HEK293 (cell line): Measurements from ENCODE around the gene CLASP1.
"Not testable (repeated sequence)": the region's sequence is repeated elsewhere in the genome, so short reads cannot be mapped to it uniquely, and the experiment has no call there.

ENCODE experiments used
- CTCF ChIA-PET: fragments of 350-600 bp; formaldehyde crosslinking; extraction: SDS; loops from one replicate; lab custom pipeline; 2021; ENCODE audit warnings: antibody characterized with exemption; lab: Yijun Ruan, JAX
- POLR2A ChIA-PET: fragments of 300-600 bp; formaldehyde crosslinking; extraction: SDS; loops from one replicate; lab custom pipeline; 2020; ENCODE audit warnings: antibody characterized with exemption, inconsistent platforms; lab: Yijun Ruan, JAX
- H3K27ac ChIP-seq: fragments of 200-500 bp; sonication (Bioruptor generic); 2 replicates; pipeline ENCODE4 v1.5.1; 2014; ENCODE audit warnings: low read depth, low read length, control low read depth, inconsistent platforms; ENCODE audit errors: extremely low read depth
- H3K36me3 ChIP-seq, 2 experiments: fragments of 200-500 bp in 1 of 2; sonication (Bioruptor generic) in 1 of 2; 1 replicate in 1 of 2; 2 replicates in 1 of 2; pipeline ENCODE4 v1.5.1; 2014 to 2017; ENCODE audit warnings: inconsistent platforms in 2 of 2, low read length in 2 of 2; ENCODE audit not compliant: control insufficient read depth in 2 of 2, insufficient read depth in 1 of 2
- H3K4me1 ChIP-seq: fragments of 200-500 bp; sonication (Bioruptor generic); 2 replicates; pipeline ENCODE4 v1.5.1; 2014; ENCODE audit warnings: mild to moderate bottlenecking, low read length, inconsistent platforms; ENCODE audit not compliant: control insufficient read depth, insufficient read depth
- H3K4me3 ChIP-seq: 2 replicates; pipeline ENCODE4 v1.5.1; 2011; ENCODE audit warnings: low read depth, mild to moderate bottlenecking, control low read depth, low read length, moderate library complexity
- H3K9me3 ChIP-seq: fragments of 200-500 bp; sonication (Bioruptor generic); 2 replicates; pipeline ENCODE4 v1.5.1; 2014; ENCODE audit warnings: low read depth, low read length, inconsistent platforms; ENCODE audit not compliant: control insufficient read depth, insufficient read depth
- FEZF1 ChIP-seq: fragments of 450-650 bp; formaldehyde crosslinking; IDR thresholded peaks from 2 replicates; pipeline ENCODE4 v1.5.1; 2016; ENCODE audit warnings: missing biosample characterization, missing genetic modification characterization
- MEIS1 ChIP-seq: sonication (generic); formaldehyde crosslinking; IDR thresholded peaks from 2 replicates; pipeline ENCODE4 v1.8.1; 2022; ENCODE audit warnings: missing genetic modification reagents, mild to moderate bottlenecking, borderline replicate concordance
- PBX3 ChIP-seq: sonication (generic); formaldehyde crosslinking; IDR thresholded peaks from 2 replicates; pipeline ENCODE4 v1.8.1; 2022; ENCODE audit warnings: mild to moderate bottlenecking, moderate library complexity, missing genetic modification reagents
- REPIN1 ChIP-seq: fragments of 450-650 bp; formaldehyde crosslinking; IDR thresholded peaks from 2 replicates; pipeline ENCODE4 v1.5.1; 2017; ENCODE audit warnings: missing biosample characterization, missing genetic modification characterization, low read depth
- SCRT1 ChIP-seq: fragments of 450-650 bp; formaldehyde crosslinking; IDR thresholded peaks from 2 replicates; pipeline ENCODE4 v1.5.1; 2016; ENCODE audit warnings: missing biosample characterization, missing genetic modification characterization, borderline replicate concordance
- SCRT2 ChIP-seq: fragments of 450-650 bp; formaldehyde crosslinking; IDR thresholded peaks from 2 replicates; pipeline ENCODE4 v1.5.1; 2016; ENCODE audit warnings: missing biosample characterization, missing genetic modification characterization
- WT1 ChIP-seq: fragments of 450-650 bp; formaldehyde crosslinking; IDR thresholded peaks from 2 replicates; pipeline ENCODE4 v1.5.1; 2016; ENCODE audit warnings: missing biosample characterization, missing genetic modification characterization
- ZBTB48 ChIP-seq: fragments of 450-650 bp; formaldehyde crosslinking; IDR thresholded peaks from 2 replicates; pipeline ENCODE4 v1.5.1; 2016; ENCODE audit warnings: missing biosample characterization, missing genetic modification characterization
- ZEB2 ChIP-seq: fragments of 450-650 bp; formaldehyde crosslinking; IDR thresholded peaks from 2 replicates; pipeline ENCODE4 v1.5.1; 2016; ENCODE audit warnings: missing biosample characterization, missing genetic modification characterization
- ZNF174 ChIP-seq: fragments of 450-650 bp; formaldehyde crosslinking; IDR thresholded peaks from 2 replicates; pipeline ENCODE4 v1.5.0; 2017; ENCODE audit warnings: missing biosample characterization, mild to moderate bottlenecking, missing genetic modification characterization
- ZNF184 ChIP-seq: fragments of 450-650 bp; IDR thresholded peaks from 2 replicates; pipeline ENCODE4 v1.5.1; 2018; ENCODE audit warnings: missing biosample characterization, mild to moderate bottlenecking, missing genetic modification characterization
- ZNF280C ChIP-seq: fragments of 450-650 bp; formaldehyde crosslinking; IDR thresholded peaks from 2 replicates; pipeline ENCODE4 v1.5.1; 2016; ENCODE audit warnings: missing biosample characterization, missing genetic modification characterization
- ZNF335 ChIP-seq: fragments of 450-650 bp; formaldehyde crosslinking; conservative IDR thresholded peaks from 2 replicates; pipeline ENCODE4 v1.5.1; 2016; ENCODE audit warnings: missing biosample characterization, missing genetic modification characterization
- ZNF558 ChIP-seq: fragments of 450-650 bp; formaldehyde crosslinking; IDR thresholded peaks from 2 replicates; pipeline ENCODE4 v1.5.1; 2016; ENCODE audit warnings: missing biosample characterization, missing genetic modification characterization
- ZNF76 ChIP-seq: fragments of 450-650 bp; formaldehyde crosslinking; IDR thresholded peaks from 2 replicates; pipeline ENCODE4; 2016; ENCODE audit warnings: low read depth, missing biosample characterization, missing genetic modification characterization, borderline replicate concordance
- ZNF792 ChIP-seq: fragments of 450-650 bp; formaldehyde crosslinking; IDR thresholded peaks from 2 replicates; pipeline ENCODE4 v1.5.1; 2016; ENCODE audit warnings: missing biosample characterization, missing genetic modification characterization
- ZNF830 ChIP-seq: fragments of 450-650 bp; IDR thresholded peaks from 2 replicates; pipeline ENCODE4 v1.5.0; 2018; ENCODE audit warnings: missing biosample characterization, missing genetic modification characterization, low read depth, mild to moderate bottlenecking, moderate library complexity
- ZNF843 ChIP-seq: fragments of 450-650 bp; formaldehyde crosslinking; IDR thresholded peaks from 2 replicates; pipeline ENCODE4 v1.5.1; 2016; ENCODE audit warnings: missing biosample characterization, missing genetic modification characterization
- ZSCAN5A ChIP-seq: fragments of 450-650 bp; formaldehyde crosslinking; IDR thresholded peaks from 2 replicates; pipeline ENCODE4 v1.5.1; 2016; ENCODE audit warnings: missing biosample characterization, missing genetic modification characterization

Gene CLASP1

GRCh38 chr2:121662656-121663055 is 13.4 kb upstream of the CLASP1 start:
- H3K4me3 ChIP-seq: no peak overlapping the region
- POLR2A ChIA-PET: interaction anchor here (1.1 kb wide), 1 partner anchor 13 kb away, joined by 4 read pairs; no protein-coding TSS in a partner anchor
- TF ChIP-seq ZEB2 (tag by site-specific recombination) (no peak), SCRT2 (tag by site-specific recombination) (peak; percentile 68), ZBTB48 (tag by site-specific recombination) (no peak), WT1 (tag by site-specific recombination) (0 out of 2 replicates have a peak, but pooled peaks have one; percentile 10)
- TF ChIP-seq, all 188 proteins: peak for 2
- H3K9me3 ChIP-seq: no peaks in the 10 kb centered on the region
- H3K36me3 ChIP-seq: no peaks in the 10 kb centered on the region; a peak in 1 of 3 replicates
- CTCF ChIA-PET: interaction anchor here (0.6 to 0.7 kb wide), 2 partner anchors 8 to 563 kb away, joined by 3 to 5 read pairs; no protein-coding TSS in a partner anchor
- no peak overlapping the region for H3K27ac ChIP-seq
- H3K4me1 ChIP-seq: no peaks in the 10 kb centered on the region

GRCh38 chr2:121659933-121660332 is 10.7 kb upstream of the CLASP1 start:
- Histone ChIP-seq H3K36me3 (no peaks in the 10 kb centered on the region; a peak in 1 of 3 replicates), H3K4me3 (no peak overlapping the region), H3K4me1 (no peaks in the 10 kb centered on the region), H3K27ac (no peak overlapping the region), H3K9me3 (no peaks in the 10 kb centered on the region)
- POLR2A ChIA-PET: no interaction called here
- CTCF ChIA-PET: no interaction called here
- TF ChIP-seq MEIS1: no peak

GRCh38 chr2:121658393-121658792 is 9.1 kb upstream of the CLASP1 start:
- CTCF ChIA-PET: interaction anchor here (0.6 kb wide), 1 partner anchor 530 kb away, joined by 3 read pairs; no protein-coding TSS in a partner anchor
- H3K4me1 ChIP-seq, H3K36me3 ChIP-seq, POLR2A ChIA-PET, H3K27ac ChIP-seq, H3K4me3 ChIP-seq, H3K9me3 ChIP-seq: not testable (repeated sequence)

GRCh38 chr2:121653035-121653434 is 3.8 kb upstream of the CLASP1 start:
- CTCF ChIA-PET: no interaction called here

More at GRCh38 chr2:121653035-121653434, 3.8 kb upstream of the CLASP1 start:
- peaks cover 2% of the 10 kb centered on the region; the same call in 1 of the 2 replicates for H3K4me1 ChIP-seq
- POLR2A ChIA-PET: no interaction called here
- no peaks in the 10 kb centered on the region for H3K9me3 ChIP-seq
- H3K36me3 ChIP-seq: peaks cover 0 to 3% of the 10 kb centered on the region in 2 experiments; a peak in 2 of 3 replicates
- H3K27ac ChIP-seq: no peak overlapping the region
- TF ChIP-seq ZNF280C: no peak
- TF ChIP-seq ZNF843: no peak
- no peak for TF ChIP-seq ZNF174
- TF ChIP-seq PBX3 (CRISPR knock-in tag): no peak
- TF ChIP-seq SCRT1: no peak
- TF ChIP-seq REPIN1: no peak
- no peak for TF ChIP-seq ZNF792 (tag by site-specific recombination)
- TF ChIP-seq ZNF76: no peak
- no peak for TF ChIP-seq ZNF184 (tag by site-specific recombination)
- no peak for TF ChIP-seq ZNF830 (tag by site-specific recombination)
- TF ChIP-seq ZNF558 (tag by site-specific recombination): no peak
- no peak for TF ChIP-seq ZNF335
- no peak for TF ChIP-seq ZSCAN5A (tag by site-specific recombination)
- TF ChIP-seq FEZF1 (tag by site-specific recombination): no peak
- TF ChIP-seq, all 188 proteins: peak for 0
- no peak overlapping the region for H3K4me3 ChIP-seq
